Measurements from ENCODE around the gene SULT6B1.

The SULT6B1 gene

GRCh38 chr2:37146062-37146461, 42.4 kb downstream of the SULT6B1 start:
- no peak for DNase-seq

- DNase-seq: no peak
Observed at GRCh38 chr2:37143974-37144373, 44.5 kb downstream of the SULT6B1 start.

GRCh38 chr2:37142546-37142945, 45.9 kb downstream of the SULT6B1 start:
- no peak for DNase-seq

- no peak for DNase-seq
Observed at GRCh38 chr2:37132914-37133313, 55.6 kb downstream of the SULT6B1 start.

GRCh38 chr2:37125416-37125815, 63.1 kb downstream of the SULT6B1 start:
- DNase-seq: no peak

- DNase-seq: no peak
Observed at GRCh38 chr2:37119157-37119556, 69.3 kb downstream of the SULT6B1 start.
